Measurements from ENCODE around the gene ZNF606. TPM values are rescaled to one million over a fixed set of nuclear protein-coding genes. Genes with fewer than 3 reads are reported as not detected.

ZNF606 gene
- total RNA-seq = 16.1 TPM
- long read RNA-seq, full-length matches to known transcripts = 10 of 19 reads
- long read RNA-seq, partial matches to known transcripts = 0 of 19 reads
- long read RNA-seq, other reads (novel, unspliced or antisense) = 9 of 19 reads

- Histone ChIP-seq H3K27me3 (ENCODE audit: low read depth) (no peaks in the 10 kb centered on the region), H3K27ac (peak within 1 kb of the TSS; percentile 95), H3K36me3 (peaks cover 42% of the 10 kb centered on the region), H3K9me3 (peaks cover 71% of the 10 kb centered on the region), H3K4me1 (peaks cover 19% of the 10 kb centered on the region), H3K4me3 (peak within 1 kb of the TSS; percentile 84)
- TF ChIP-seq, protein P1, sequence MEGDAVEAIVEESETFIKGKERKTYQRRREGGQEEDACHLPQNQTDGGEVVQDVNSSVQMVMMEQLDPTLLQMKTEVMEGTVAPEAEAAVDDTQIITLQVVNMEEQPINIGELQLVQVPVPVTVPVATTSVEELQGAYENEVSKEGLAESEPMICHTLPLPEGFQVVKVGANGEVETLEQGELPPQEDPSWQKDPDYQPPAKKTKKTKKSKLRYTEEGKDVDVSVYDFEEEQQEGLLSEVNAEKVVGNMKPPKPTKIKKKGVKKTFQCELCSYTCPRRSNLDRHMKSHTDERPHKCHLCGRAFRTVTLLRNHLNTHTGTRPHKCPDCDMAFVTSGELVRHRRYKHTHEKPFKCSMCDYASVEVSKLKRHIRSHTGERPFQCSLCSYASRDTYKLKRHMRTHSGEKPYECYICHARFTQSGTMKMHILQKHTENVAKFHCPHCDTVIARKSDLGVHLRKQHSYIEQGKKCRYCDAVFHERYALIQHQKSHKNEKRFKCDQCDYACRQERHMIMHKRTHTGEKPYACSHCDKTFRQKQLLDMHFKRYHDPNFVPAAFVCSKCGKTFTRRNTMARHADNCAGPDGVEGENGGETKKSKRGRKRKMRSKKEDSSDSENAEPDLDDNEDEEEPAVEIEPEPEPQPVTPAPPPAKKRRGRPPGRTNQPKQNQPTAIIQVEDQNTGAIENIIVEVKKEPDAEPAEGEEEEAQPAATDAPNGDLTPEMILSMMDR (IDR thresholded peaks at IDR 0.05) = no peak
- intact Hi-C loops (cut with DNase I) = no loop called here
- peak; percentile 99 to 100 for ATAC-seq
- peak; percentile 93 for DNase-seq
These were observed at the start of gene ZNF606 for GRCh38 chr19:58002384-58003173. Gene ZNF606 (minus strand): TSS chr19:58002820. CDS start chr19:58001319, 1,501 bp downstream.

DNA sequence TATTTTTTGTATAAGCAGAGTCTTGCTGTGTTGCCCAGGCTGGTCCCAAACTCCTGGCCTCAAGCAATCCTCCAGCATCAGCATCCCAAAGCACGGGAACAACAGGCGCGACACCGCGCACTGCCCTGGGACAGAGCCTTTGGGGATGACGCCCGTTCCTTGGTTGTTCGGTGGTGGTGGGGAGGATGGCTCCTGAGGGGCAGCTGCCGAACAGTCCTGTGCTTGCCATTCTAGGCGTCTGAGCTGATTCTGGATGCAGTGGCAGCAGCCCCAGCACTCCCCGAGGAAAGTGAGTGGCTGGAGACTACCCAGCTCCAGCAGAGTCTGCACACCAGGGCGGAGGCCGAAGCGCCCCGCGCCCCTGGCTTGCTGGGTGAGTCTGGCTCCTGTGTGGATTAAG is 49.6 kb upstream of the ZNF606 start:
- Histone ChIP-seq H3K4me3 (no peak overlapping the region), H3K27me3 (ENCODE audit: low read depth) (no peaks in the 10 kb centered on the region), H3K36me3 (no peaks in the 10 kb centered on the region), H3K27ac (no peak overlapping the region), H3K4me1 (no peaks in the 10 kb centered on the region), H3K9me3 (peaks cover 18% of the 10 kb centered on the region)
- no peak for DNase-seq
- TF ChIP-seq, protein P1 (IDR thresholded peaks at IDR 0.05) = no peak
- no peak for ATAC-seq
- intact Hi-C loops (cut with DNase I) = no loop called here

GRCh38 chr19:58047672-58048071 is 45.1 kb upstream of the ZNF606 start:
- Histone ChIP-seq H3K27ac (no peak overlapping the region), H3K36me3 (no peaks in the 10 kb centered on the region), H3K9me3 (peaks cover 58% of the 10 kb centered on the region), H3K4me1 (no peaks in the 10 kb centered on the region), H3K27me3 (ENCODE audit: low read depth) (no peaks in the 10 kb centered on the region), H3K4me3 (no peak overlapping the region)
- DNase-seq = no peak
- intact Hi-C loops (cut with DNase I) = no loop called here
- TF ChIP-seq, protein P1 (IDR thresholded peaks at IDR 0.05) = no peak
- ATAC-seq = no peak

GRCh38 chr19:58046856-58047255 is 44.2 kb upstream of the ZNF606 start:
- intact Hi-C loops (cut with DNase I) = no loop called here
- TF ChIP-seq, protein P1 (IDR thresholded peaks at IDR 0.05) = no peak
- Histone ChIP-seq H3K9me3 (peaks cover 60% of the 10 kb centered on the region), H3K27ac (no peak overlapping the region), H3K27me3 (ENCODE audit: low read depth) (no peaks in the 10 kb centered on the region), H3K4me3 (no peak overlapping the region), H3K36me3 (no peaks in the 10 kb centered on the region), H3K4me1 (no peaks in the 10 kb centered on the region)
- DNase-seq (no peak), ATAC-seq (no peak)

DNA sequence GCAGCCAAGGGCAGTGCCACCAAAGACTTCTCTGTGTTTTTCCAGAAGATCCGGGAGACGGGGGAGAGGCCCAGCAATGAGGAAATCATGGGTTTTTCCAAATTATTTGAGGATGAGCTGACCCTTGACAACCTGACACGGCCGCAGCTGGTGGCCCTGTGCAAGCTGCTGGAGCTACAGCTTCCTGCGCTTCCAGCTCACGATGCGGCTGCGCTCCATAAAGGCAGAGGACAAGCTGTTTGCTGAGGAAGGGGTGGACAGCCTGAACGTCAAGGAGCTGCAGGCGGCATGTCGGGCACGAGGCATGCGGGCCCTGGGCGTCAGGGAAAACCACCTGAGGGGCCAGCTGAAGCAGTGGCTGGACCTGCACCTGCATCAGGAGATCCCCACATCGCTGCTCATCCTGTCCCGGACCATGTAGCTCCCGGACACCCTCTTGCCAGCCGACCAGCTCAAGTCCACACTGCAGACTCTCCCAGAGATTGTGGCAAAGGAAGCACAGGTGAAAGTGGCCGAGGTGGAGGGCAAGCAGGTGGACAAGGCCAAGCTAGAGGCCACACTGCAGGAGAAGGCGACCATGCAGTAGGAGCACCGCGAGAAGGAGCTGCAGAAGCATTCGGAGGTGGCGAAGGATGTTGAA is 42.9 kb upstream of the ZNF606 start:
- Histone ChIP-seq H3K36me3 (no peaks in the 10 kb centered on the region), H3K4me3 (no peak overlapping the region), H3K27ac (no peak overlapping the region), H3K4me1 (no peaks in the 10 kb centered on the region), H3K27me3 (ENCODE audit: low read depth) (no peaks in the 10 kb centered on the region), H3K9me3 (peaks cover 69% of the 10 kb centered on the region)
- TF ChIP-seq, protein P1 (IDR thresholded peaks at IDR 0.05) = no peak
- ATAC-seq (no peak), DNase-seq (no peak)
- intact Hi-C loops (cut with DNase I) = no loop called here

All from lower lobe of right lung (tissue), 2 donors.